Left lung (tissue), 10 donors: Measurements from ENCODE around the gene TMOD1. TPM values are rescaled to one million over a fixed set of nuclear protein-coding genes. Genes with fewer than 3 reads are reported as not detected.

Experiments
- ATAC-seq: fragments of 200-7000 bp; cut with Tn5 transposase; one replicate; pipeline ENCODE4 v1.9.1; 2020; ENCODE audit warnings: moderate library complexity
- DNase-seq, 4 donors: peaks; one replicate each; pipeline ENCODE4 v3.0.0-alpha.2; 2013 to 2020
- H3K27ac ChIP-seq, 2 donors: fragments of 200-600 bp; sonication (generic) in 1 of 2; one replicate each; pipeline versions ENCODE4 v1.5.0 to v1.8.0; 2020 to 2021
- H3K27me3 ChIP-seq, 2 donors: fragments of 200-600 bp; sonication (generic) in 1 of 2; one replicate each; pipeline versions ENCODE4 v1.5.0 to v1.8.0; 2020 to 2021
- H3K36me3 ChIP-seq, 2 donors: fragments of 200-600 bp; sonication (generic) in 1 of 2; one replicate each; pipeline versions ENCODE4 v1.5.0 to v1.8.0; 2020 to 2021
- H3K4me1 ChIP-seq, 2 donors: fragments of 200-600 bp; one replicate each; pipeline ENCODE4 v1.8.0; 2021
- H3K4me3 ChIP-seq, 2 donors: fragments of 200-600 bp; sonication (generic) in 1 of 2; one replicate each; pipeline versions ENCODE4 v1.5.0 to v1.8.0; 2020 to 2021; ENCODE audit warnings: mild to moderate bottlenecking in 1 of 2
- H3K9me3 ChIP-seq, 2 donors: fragments of 200-600 bp; sonication (generic) in 1 of 2; one replicate each; pipeline versions ENCODE4 v1.5.0 to v1.8.0; 2020 to 2021
- CTCF ChIP-seq, 2 donors: fragments of 200-600 bp; sonication (generic) in 1 of 2; IDR thresholded peaks; one replicate each; pipeline versions ENCODE4 v1.5.0 to v1.8.0; 2021; ENCODE audit warnings: antibody characterized with exemption in 2 of 2
- intact Hi-C, 2 donors: fragments of 100-400 bp; cut with DNase I; formaldehyde crosslinking; loops; one replicate each; pipeline versions ENCODE4 v1.11.2 to v1.14.2; 2022
- polyA plus RNA-seq, 6 donors: library from polyadenylated mRNA; unstranded; fragments of 120-200 nt; gene quantifications; one replicate each; pipeline ENCODE4 v1.2.1, GENCODE V29; 2013; ENCODE audit not compliant: insufficient read length in 6 of 6
- total RNA-seq, 2 donors: library from RNA; stranded (reverse); fragmentation: NEBNext Ultra II Directional; extraction: Animal tissue kit (Norgen Biotek cat#: 25700); gene quantifications; one replicate each; pipeline ENCODE4 v1.2.1, GENCODE V29; 2021
- donor health status: DM: no; HTN: yes; CAD: no.
- donor health status: DM: no; HTN: no; CAD: no.

The TMOD1 gene
- total and polyA plus RNA-seq, 8 donors = 1.1 to 6.0 (median 2.5) TPM

- H3K36me3 ChIP-seq = peaks cover 0 to 52% of the 10 kb centered on the region in 2 donors
- no peak for ATAC-seq
Measured at GRCh38 chr9:97599314-97599846, 97.9 kb downstream of the TMOD1 start.

GRCh38 chr9:97600531-97601227 lies 99.2 kb downstream of the TMOD1 start:
- no peaks in the 10 kb centered on the region for H3K27me3 ChIP-seq
- H3K27ac ChIP-seq = no peak overlapping the region
- no peaks in the 10 kb centered on the region for H3K9me3 ChIP-seq
- DNase-seq (no peak), ATAC-seq (no peak)
- no peak for TF ChIP-seq CTCF (IDR thresholded peaks at IDR 0.05)
- peaks cover 0 to 65% of the 10 kb centered on the region in 2 donors for H3K36me3 ChIP-seq
- H3K4me3 ChIP-seq = no peak overlapping the region
- peaks cover 2 to 6% of the 10 kb centered on the region in 2 donors for H3K4me1 ChIP-seq
- intact Hi-C loops = no loop called here

More at GRCh38 chr9:97599314-97599846, 97.9 kb downstream of the TMOD1 start:
- H3K4me1 ChIP-seq = peaks cover 2 to 6% of the 10 kb centered on the region in 2 donors
- no peak overlapping the region for H3K27ac ChIP-seq
- intact Hi-C loops = loop anchor here in 1 of 2 donors (5.0 kb wide), 1 partner anchor 132 kb away; no protein-coding TSS in a partner anchor
- H3K9me3 ChIP-seq = no peaks in the 10 kb centered on the region
- no peak for DNase-seq
- H3K27me3 ChIP-seq = no peaks in the 10 kb centered on the region
- TF ChIP-seq CTCF (IDR thresholded peaks at IDR 0.05) = no peak
- no peak overlapping the region for H3K4me3 ChIP-seq

- Histone ChIP-seq H3K36me3 (peaks cover 0 to 70% of the 10 kb centered on the region in 2 donors), H3K9me3 (no peaks in the 10 kb centered on the region), H3K27ac (no peak overlapping the region), H3K4me3 (no peak overlapping the region), H3K4me1 (peaks cover 2 to 6% of the 10 kb centered on the region in 2 donors), H3K27me3 (no peaks in the 10 kb centered on the region)
- no peak for TF ChIP-seq CTCF (IDR thresholded peaks at IDR 0.05)
- ATAC-seq (no peak), DNase-seq (no peak)
- intact Hi-C loops = no loop called here
Measured at GRCh38 chr9:97601228-97601898, 99.9 kb downstream of the TMOD1 start.

GRCh38 chr9:97602430-97602829 lies 101.0 kb downstream of the TMOD1 start:
- H3K27ac ChIP-seq = no peak overlapping the region
- intact Hi-C loops = no loop called here
- ATAC-seq = no peak
- peaks cover 0 to 70% of the 10 kb centered on the region in 2 donors for H3K36me3 ChIP-seq
- H3K4me1 ChIP-seq = peaks cover 2 to 6% of the 10 kb centered on the region in 2 donors
- peak in 1 of 4 donors; percentile 55 for DNase-seq
- no peak overlapping the region for H3K4me3 ChIP-seq
- H3K9me3 ChIP-seq = no peaks in the 10 kb centered on the region
- no peaks in the 10 kb centered on the region for H3K27me3 ChIP-seq
- no peak for TF ChIP-seq CTCF (IDR thresholded peaks at IDR 0.05)
